ENCODE measurements around the gene YY1. TPM values are rescaled to one million over a fixed set of nuclear protein-coding genes. Genes with fewer than 3 reads are reported as not detected.
A peak's percentile ranks its signal among the peaks of the same experiment; 100 is the strongest.
"Not testable (repeated sequence)": the region's sequence is repeated elsewhere in the genome, so short reads cannot be mapped to it uniquely, and the experiment has no call there.

YY1 gene
- total RNA-seq, 4 donors from 2014 or later: 40.2 to 61.7 (median 53.2) TPM

GRCh38 chr14:100285021-100285912 is 46.3 kb downstream of the YY1 start:
- Histone ChIP-seq H3K4me1 (no peaks in the 10 kb centered on the region), H3K4me3 (peak overlapping the region; percentile 80 to 83), H3K9me3 (no peaks in the 10 kb centered on the region), H3K36me3 (no peaks in the 10 kb centered on the region), H3K27ac (peak overlapping the region; percentile 93 to 95), H3K27me3 (no peaks in the 10 kb centered on the region)
- intact Hi-C loops (cut with DNase I; ENCODE audit: low total_unique reads): no loop called here
- TF ChIP-seq CTCF (IDR thresholded peaks at IDR 0.05) (peak; percentile 76 to 94 (median 85)), POLR2A (IDR thresholded peaks at IDR 0.05) (peak; percentile 19 to 69)
- peak; percentile 52 to 70 for DNase-seq

GRCh38 chr14:100285913-100286400 is 47.0 kb downstream of the YY1 start:
- TF ChIP-seq POLR2A (IDR thresholded peaks at IDR 0.05): no peak
- no peak for TF ChIP-seq CTCF (IDR thresholded peaks at IDR 0.05)
- DNase-seq: no peak
- Histone ChIP-seq H3K9me3 (no peaks in the 10 kb centered on the region), H3K4me1 (no peaks in the 10 kb centered on the region), H3K27me3 (no peaks in the 10 kb centered on the region), H3K36me3 (no peaks in the 10 kb centered on the region), H3K27ac (peak overlapping the region; percentile 93 to 95), H3K4me3 (peak overlapping the region; percentile 80 to 83)
- intact Hi-C loops (cut with DNase I; ENCODE audit: low total_unique reads): no loop called here

- H3K4me3 ChIP-seq: no peak overlapping the region
- intact Hi-C loops (cut with DNase I; ENCODE audit: low total_unique reads): no loop called here
- H3K4me1 ChIP-seq: no peaks in the 10 kb centered on the region
- no peaks in the 10 kb centered on the region for H3K36me3 ChIP-seq
- H3K27ac ChIP-seq: no peak overlapping the region
- TF ChIP-seq POLR2A (IDR thresholded peaks at IDR 0.05): no peak
- TF ChIP-seq CTCF (IDR thresholded peaks at IDR 0.05): no peak
- no peak for DNase-seq
- no peaks in the 10 kb centered on the region for H3K27me3 ChIP-seq
- H3K9me3 ChIP-seq: no peaks in the 10 kb centered on the region
Observed at GRCh38 chr14:100286484-100287191, 47.7 kb downstream of the YY1 start.

GRCh38 chr14:100287202-100287997 is 48.5 kb downstream of the YY1 start:
- intact Hi-C loops (cut with DNase I; ENCODE audit: low total_unique reads): no loop called here
- DNase-seq: no peak
- H3K36me3 ChIP-seq: no peaks in the 10 kb centered on the region
- H3K9me3 ChIP-seq: no peaks in the 10 kb centered on the region
- no peak overlapping the region for H3K4me3 ChIP-seq
- H3K27ac ChIP-seq: no peak overlapping the region
- no peaks in the 10 kb centered on the region for H3K27me3 ChIP-seq
- no peak for TF ChIP-seq POLR2A (IDR thresholded peaks at IDR 0.05)
- no peak for TF ChIP-seq CTCF (IDR thresholded peaks at IDR 0.05)
- no peaks in the 10 kb centered on the region for H3K4me1 ChIP-seq

- H3K4me3 ChIP-seq; H3K36me3 ChIP-seq; H3K27me3 ChIP-seq; DNase-seq; H3K27ac ChIP-seq; H3K9me3 ChIP-seq; intact Hi-C loops (cut with DNase I; ENCODE audit: low total_unique reads); H3K4me1 ChIP-seq: not testable (repeated sequence)
Observed at GRCh38 chr14:100287998-100288295, 49.0 kb downstream of the YY1 start.

All from uterus (tissue), 4 donors.